SK-N-SH (cell line): ENCODE measurements around the gene CACFD1.

Experiments used
- CHD2 ChIP-seq: fragments of 150-350 bp; IDR thresholded peaks from 2 replicates; pipeline ENCODE4 v1.6.1; 2018; ENCODE audit warnings: low read length; ENCODE audit not compliant: partially characterized antibody
- ELF1 ChIP-seq: IDR thresholded peaks from 2 replicates; pipeline ENCODE4 v1.4.0; 2012
- EP300 ChIP-seq, 2 experiments: IDR thresholded peaks; 2 replicates each; pipeline versions ENCODE4 v1.4.0 to v1.6.1; 2012; ENCODE audit warnings: borderline replicate concordance in 1 of 2, low read depth in 1 of 2, low read length in 1 of 2
- FOXM1 ChIP-seq: IDR thresholded peaks from 2 replicates; pipeline ENCODE4 v1.4.0; 2012; ENCODE audit warnings: low read depth, mild to moderate bottlenecking
- GATA2 ChIP-seq: sonication (generic); formaldehyde crosslinking; IDR thresholded peaks from 2 replicates; pipeline ENCODE4 v1.5.0; 2020; ENCODE audit warnings: mild to moderate bottlenecking, missing genetic modification reagents
- MXI1 ChIP-seq: IDR thresholded peaks from 2 replicates; pipeline ENCODE4 v1.6.1; 2012; ENCODE audit warnings: mild to moderate bottlenecking, low read depth, low read length, improper control_type of control experiment
- NFIC ChIP-seq: IDR thresholded peaks from 2 replicates; pipeline ENCODE4 v1.4.0; 2012; ENCODE audit warnings: borderline replicate concordance
- NRF1 ChIP-seq: IDR thresholded peaks from 2 replicates; pipeline ENCODE4 v1.6.1; 2012; ENCODE audit warnings: low read depth, mild to moderate bottlenecking, low read length
- POLR2AphosphoS5 ChIP-seq: IDR thresholded peaks from 2 replicates; pipeline ENCODE4 v1.6.1; 2012; ENCODE audit warnings: low read depth, low read length
- SMC3 ChIP-seq: IDR thresholded peaks from 2 replicates; pipeline ENCODE4 v1.6.1; 2012; ENCODE audit warnings: low read depth, low read length, improper control_type of control experiment
- TF ChIP-seq, protein P1 (sequence below): fragments of 200-600 bp; sonication (generic); IDR thresholded peaks from 2 replicates; pipeline ENCODE4 v1.6.1; 2017; ENCODE audit warnings: antibody characterized with exemption, mild to moderate bottlenecking, moderate library complexity
- TF ChIP-seq, protein P2 (sequence below): IDR thresholded peaks from 2 replicates; pipeline ENCODE4 v1.6.1; 2012; ENCODE audit warnings: mild to moderate bottlenecking, low read depth, low read length, moderate library complexity
- TF ChIP-seq, protein P3 (sequence below): IDR thresholded peaks from 2 replicates; pipeline ENCODE4; 2012
- TF ChIP-seq, protein P4 (sequence below): IDR thresholded peaks from 2 replicates; pipeline ENCODE4 v1.4.0; 2012; ENCODE audit warnings: low read depth, borderline replicate concordance

DNA sequence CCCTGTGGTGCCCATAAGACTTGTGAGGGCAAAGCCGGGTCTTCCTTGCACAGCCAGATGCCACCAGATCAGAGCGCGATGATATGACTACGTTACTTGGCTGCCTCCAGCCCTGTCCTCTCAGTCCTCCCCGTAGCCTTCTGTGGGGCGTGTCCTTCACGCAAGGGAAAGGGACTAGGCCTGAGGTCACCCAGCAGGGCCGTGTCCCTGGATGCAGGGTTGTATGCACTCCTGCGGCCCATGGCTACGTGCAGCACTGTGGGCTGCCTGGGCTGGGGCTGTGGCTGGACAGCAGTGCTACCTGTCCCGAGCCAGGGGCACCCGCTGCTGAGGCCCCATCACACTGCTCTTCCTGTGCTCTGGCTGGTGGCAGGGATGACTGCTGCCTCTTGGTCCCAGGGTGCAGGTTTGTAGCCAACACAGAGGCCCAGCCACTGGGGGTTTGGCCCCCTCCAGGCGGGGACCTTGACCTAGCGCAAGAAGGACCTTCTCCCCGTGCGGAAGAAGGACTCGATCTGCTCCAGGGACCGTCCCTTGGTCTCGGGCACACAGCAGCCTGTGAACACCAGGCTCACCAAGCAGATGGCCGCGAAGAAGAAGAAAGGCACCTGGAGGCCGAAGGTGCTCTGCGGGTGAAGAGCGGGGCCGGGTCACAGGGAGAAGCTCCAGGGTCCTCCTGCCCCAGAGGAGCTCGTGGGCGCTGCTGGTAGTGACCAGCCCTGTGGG, 11.9 kb downstream of the CACFD1 start:
- TF ChIP-seq, protein P1, sequence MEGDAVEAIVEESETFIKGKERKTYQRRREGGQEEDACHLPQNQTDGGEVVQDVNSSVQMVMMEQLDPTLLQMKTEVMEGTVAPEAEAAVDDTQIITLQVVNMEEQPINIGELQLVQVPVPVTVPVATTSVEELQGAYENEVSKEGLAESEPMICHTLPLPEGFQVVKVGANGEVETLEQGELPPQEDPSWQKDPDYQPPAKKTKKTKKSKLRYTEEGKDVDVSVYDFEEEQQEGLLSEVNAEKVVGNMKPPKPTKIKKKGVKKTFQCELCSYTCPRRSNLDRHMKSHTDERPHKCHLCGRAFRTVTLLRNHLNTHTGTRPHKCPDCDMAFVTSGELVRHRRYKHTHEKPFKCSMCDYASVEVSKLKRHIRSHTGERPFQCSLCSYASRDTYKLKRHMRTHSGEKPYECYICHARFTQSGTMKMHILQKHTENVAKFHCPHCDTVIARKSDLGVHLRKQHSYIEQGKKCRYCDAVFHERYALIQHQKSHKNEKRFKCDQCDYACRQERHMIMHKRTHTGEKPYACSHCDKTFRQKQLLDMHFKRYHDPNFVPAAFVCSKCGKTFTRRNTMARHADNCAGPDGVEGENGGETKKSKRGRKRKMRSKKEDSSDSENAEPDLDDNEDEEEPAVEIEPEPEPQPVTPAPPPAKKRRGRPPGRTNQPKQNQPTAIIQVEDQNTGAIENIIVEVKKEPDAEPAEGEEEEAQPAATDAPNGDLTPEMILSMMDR: no peak
- TF ChIP-seq, protein P2, sequence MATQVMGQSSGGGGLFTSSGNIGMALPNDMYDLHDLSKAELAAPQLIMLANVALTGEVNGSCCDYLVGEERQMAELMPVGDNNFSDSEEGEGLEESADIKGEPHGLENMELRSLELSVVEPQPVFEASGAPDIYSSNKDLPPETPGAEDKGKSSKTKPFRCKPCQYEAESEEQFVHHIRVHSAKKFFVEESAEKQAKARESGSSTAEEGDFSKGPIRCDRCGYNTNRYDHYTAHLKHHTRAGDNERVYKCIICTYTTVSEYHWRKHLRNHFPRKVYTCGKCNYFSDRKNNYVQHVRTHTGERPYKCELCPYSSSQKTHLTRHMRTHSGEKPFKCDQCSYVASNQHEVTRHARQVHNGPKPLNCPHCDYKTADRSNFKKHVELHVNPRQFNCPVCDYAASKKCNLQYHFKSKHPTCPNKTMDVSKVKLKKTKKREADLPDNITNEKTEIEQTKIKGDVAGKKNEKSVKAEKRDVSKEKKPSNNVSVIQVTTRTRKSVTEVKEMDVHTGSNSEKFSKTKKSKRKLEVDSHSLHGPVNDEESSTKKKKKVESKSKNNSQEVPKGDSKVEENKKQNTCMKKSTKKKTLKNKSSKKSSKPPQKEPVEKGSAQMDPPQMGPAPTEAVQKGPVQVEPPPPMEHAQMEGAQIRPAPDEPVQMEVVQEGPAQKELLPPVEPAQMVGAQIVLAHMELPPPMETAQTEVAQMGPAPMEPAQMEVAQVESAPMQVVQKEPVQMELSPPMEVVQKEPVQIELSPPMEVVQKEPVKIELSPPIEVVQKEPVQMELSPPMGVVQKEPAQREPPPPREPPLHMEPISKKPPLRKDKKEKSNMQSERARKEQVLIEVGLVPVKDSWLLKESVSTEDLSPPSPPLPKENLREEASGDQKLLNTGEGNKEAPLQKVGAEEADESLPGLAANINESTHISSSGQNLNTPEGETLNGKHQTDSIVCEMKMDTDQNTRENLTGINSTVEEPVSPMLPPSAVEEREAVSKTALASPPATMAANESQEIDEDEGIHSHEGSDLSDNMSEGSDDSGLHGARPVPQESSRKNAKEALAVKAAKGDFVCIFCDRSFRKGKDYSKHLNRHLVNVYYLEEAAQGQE: no peak
- TF ChIP-seq NFIC (no peak), SMC3 (no peak), CHD2 (no peak), EP300 (IDR thresholded peaks at IDR 0.05; ENCODE audit: borderline replicate concordance in 1 of 2, low read depth in 1 of 2, low read length in 1 of 2) (no peak), NRF1 (no peak), MXI1 (no peak), GATA2 (no peak), ELF1 (no peak), FOXM1 (no peak), POLR2AphosphoS5 (no peak)
- TF ChIP-seq, protein P3, sequence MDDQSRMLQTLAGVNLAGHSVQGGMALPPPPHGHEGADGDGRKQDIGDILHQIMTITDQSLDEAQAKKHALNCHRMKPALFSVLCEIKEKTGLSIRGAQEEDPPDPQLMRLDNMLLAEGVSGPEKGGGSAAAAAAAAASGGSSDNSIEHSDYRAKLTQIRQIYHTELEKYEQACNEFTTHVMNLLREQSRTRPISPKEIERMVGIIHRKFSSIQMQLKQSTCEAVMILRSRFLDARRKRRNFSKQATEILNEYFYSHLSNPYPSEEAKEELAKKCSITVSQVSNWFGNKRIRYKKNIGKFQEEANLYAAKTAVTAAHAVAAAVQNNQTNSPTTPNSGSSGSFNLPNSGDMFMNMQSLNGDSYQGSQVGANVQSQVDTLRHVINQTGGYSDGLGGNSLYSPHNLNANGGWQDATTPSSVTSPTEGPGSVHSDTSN: no peak
- TF ChIP-seq, protein P4, sequence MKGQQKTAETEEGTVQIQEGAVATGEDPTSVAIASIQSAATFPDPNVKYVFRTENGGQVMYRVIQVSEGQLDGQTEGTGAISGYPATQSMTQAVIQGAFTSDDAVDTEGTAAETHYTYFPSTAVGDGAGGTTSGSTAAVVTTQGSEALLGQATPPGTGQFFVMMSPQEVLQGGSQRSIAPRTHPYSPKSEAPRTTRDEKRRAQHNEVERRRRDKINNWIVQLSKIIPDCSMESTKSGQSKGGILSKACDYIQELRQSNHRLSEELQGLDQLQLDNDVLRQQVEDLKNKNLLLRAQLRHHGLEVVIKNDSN: no peak
